ENCODE results near the gene PILRA.
"Not testable (repeated sequence)": the region's sequence is repeated elsewhere in the genome, so short reads cannot be mapped to it uniquely, and the experiment has no call there.

PILRA gene

DNA sequence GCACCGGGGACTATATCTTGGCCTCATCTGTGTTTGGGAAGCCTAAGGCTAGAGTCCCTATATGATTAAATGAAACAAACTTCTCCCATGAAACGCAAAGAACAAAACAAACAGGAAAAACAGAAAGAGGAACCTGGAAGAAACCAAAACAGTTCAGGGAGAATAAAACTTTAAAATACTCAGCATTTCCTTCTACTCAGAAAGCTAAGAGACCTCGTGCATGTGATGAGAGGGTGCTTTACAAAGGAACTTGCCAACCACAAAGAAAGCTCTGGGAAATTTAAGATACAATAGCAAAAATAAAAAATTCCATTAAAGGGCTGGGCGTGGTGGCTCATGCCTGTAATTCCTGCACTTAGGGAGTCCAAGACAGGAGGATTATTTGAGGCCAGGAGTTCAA lies 6.9 kb downstream of the PILRA start:
- no peak for DNase-seq

DNA sequence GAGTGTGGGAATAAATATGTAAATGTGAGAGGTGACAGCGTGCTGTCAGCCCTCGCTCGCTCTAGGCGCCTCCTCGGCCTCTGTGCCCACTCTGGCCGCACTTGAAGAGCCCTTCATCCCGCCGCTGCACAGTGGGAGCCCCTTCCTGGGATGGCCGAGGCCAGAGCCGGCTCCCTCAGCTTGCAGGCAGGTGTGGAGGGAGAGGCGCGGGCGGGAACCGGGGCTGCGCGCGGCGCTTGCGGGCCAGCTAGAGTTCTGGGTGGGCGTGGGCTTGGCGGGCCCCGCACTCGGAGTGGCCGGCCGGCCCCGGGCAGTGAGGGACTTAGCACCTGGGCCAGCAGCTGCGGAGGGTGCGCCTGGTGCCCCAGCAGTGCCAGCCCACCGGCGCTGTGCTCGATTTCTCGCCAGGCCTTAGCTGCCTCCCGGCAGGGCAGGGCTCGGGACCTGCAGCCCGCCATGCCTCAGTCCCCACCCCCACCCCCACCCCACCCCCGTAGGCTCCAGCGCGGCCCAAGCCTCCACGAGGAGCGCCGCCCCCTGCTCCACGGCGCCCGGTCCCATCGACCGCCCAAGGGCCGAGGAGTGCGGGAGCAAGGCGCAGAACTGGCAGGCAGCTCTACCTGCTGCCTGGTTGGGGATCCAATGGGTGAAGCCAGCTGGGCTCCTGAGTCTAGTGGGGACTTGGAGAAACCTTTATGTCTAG lies 8.4 kb downstream of the PILRA start:
- not testable (repeated sequence) for DNase-seq

- DNase-seq: not testable (repeated sequence)
These were observed 9.1 kb downstream of the PILRA start for GRCh38 chr7:100382234-100382853.

DNA sequence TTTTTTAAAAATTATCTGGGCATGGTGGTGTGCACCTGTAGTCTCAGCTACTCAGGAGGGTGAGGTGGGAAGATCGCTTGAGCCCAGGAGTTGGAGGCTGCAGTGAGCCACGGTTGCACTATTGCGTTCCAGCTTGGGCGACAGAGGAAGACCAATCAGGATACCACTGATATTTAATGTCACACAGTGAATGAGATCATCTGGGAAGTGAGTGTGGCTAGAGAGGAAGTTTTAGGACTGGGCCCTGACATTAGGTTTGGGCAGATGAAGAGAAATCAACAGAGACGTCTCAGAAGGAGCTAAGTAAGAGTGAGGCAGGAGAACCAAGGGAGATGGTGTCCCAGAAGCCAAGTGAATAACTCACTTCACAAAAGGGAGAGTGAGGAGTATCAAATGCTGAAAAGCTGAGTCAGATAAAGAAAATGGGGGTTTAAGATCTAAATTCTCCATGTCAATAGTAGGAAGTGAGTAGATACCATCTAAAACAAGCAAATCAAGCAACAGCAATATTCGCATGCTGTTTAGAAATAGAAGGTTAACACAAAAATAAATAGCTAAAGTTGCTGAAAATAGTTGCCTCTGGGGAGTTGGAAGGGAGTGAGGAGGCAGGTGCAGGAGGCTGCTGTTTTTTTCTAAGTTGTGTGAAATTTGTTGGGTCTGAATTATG lies 11.5 kb downstream of the PILRA start:
- no peak for DNase-seq

GRCh38 chr7:100386940-100387339 lies 13.7 kb downstream of the PILRA start:
- DNase-seq: no peak

- no peak for DNase-seq
These were observed 14.4 kb downstream of the PILRA start for GRCh38 chr7:100387695-100388094.

- DNase-seq: no peak
These were observed 16.3 kb downstream of the PILRA start for GRCh38 chr7:100389437-100390088.

- DNase-seq: no peak
These were observed 17.2 kb downstream of the PILRA start for GRCh38 chr7:100390286-100391009.

- no peak for DNase-seq
These were observed 20.1 kb downstream of the PILRA start for GRCh38 chr7:100393233-100393905.

GRCh38 chr7:100394077-100394476 lies 20.8 kb downstream of the PILRA start:
- DNase-seq: no peak

DNA sequence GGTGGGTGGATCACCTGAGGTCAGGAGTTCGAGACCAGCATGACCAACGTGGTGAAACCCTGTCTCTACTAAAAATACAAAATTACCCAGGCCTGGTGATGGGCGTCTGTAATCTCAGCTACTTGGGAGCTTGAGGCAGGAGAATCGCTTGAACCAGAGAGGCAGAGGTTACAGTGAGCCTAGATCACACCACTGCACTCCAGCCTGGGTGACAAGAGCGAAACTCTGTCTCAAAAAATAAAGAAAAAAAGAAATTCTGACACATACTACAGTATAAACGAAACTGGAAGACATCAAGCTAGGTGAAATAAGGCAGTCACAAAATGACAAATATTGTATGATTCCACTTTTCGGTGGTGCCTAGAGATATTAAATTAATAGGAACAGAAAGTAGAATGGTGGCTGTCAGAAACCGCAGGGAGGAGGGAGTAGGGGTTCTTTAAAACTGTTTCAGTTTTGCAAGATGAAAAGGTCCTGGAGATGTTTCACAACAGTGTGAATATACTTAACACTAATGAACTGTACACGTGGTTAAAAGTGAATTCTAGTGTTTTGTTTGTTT lies 23.2 kb downstream of the PILRA start:
- no peak for DNase-seq

DNA sequence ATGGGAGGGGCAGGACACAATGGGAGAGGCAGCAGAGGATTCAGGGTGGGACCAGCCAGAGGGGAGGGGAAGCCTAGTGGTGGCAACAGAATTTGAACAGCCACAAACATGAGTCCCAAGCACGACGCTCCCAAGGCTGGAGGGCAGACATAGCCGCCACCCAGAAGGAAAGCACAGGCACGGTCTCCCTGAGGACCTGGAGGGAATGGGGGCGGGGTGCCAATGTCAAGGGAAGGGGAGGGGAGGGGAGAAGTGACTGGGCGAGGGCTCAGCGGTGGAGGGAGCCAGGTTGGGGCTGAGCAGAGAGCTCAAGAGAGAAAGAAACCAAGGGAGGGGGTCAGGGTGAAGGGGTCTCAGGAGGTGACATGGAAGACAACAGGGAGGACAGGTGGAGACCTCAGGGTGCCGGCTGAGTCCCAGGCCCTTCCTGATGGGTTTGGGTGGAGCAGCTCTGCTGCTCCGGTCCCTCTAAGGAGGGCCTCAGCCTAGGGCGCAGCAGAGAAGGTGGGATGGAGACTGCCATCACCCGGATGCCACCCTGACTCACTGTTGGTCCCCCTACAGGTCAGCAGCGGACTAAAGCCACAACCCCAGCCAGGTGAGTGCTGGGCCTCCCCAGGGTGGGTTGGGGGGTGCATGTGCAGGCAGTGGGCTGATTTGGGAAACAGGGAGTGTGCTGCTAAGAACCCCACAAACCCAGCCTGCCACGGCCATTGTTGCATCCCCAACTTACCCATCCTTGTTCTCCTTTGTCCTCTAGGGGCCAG lies 24.2 kb downstream of the PILRA start:
- DNase-seq: no peak

GRCh38 chr7:100398239-100398638 lies 25.0 kb downstream of the PILRA start:
- DNase-seq: peak in 1 of 2 experiments; percentile 33

DNA sequence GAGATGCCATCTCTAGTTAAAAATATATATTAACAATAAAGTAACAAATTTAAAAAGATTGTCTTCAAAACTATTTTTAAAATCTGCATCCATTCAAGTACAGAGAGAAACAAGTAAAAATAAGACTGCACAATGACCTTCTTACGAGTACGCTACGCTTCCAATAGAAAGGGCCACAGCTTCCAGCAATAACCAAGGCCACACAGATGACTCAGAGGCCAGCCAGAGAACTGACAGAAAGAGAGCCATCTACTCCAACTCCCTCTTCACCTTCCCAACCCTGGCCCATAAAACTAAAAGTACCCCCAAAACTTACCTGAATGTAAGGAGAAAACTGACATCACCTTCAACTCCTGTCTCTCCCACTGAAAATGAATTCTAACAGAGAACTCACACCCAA lies 26.8 kb downstream of the PILRA start:
- DNase-seq: no peak

DNA sequence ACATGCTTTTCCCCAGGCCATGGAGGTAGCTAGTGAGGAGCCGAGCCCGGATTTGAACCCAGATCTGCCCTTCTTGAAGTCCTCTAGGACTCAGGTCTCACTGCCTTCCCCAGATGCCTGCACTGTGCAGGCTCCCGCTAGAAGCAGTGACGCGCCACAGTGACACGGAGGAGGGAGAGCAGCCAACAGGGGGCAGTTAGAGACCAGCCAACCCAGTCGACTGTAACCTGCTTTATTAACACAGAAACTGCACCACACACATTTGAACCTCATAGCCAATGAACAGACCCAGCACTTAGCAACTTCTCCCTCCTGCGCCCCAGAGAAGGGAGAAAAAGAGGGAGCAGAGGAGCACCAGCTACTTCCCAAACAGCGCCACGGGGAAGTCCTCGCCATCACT lies 27.4 kb downstream of the PILRA start:
- no peak for DNase-seq

DNA sequence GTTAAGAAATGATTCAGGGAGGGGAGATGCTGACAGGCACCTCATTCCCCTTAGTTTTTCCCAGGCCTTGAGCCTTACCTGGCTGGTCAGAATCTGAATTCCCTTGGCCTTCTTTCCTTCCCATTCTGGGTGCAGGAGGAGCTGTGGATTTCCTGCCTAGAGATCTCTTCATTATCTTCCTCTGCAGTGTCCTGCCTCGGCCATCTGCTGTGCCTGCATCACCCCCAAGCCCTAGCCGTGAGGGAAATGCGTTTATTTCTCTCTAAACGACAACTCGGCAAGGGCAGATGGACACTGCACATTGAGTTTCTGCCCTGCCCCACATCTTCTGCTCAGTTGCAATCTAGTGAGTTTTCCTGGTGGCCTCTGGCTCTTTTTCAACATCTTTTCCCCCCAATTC lies 28.5 kb downstream of the PILRA start:
- DNase-seq: peak; percentile 71 to 79

DNA sequence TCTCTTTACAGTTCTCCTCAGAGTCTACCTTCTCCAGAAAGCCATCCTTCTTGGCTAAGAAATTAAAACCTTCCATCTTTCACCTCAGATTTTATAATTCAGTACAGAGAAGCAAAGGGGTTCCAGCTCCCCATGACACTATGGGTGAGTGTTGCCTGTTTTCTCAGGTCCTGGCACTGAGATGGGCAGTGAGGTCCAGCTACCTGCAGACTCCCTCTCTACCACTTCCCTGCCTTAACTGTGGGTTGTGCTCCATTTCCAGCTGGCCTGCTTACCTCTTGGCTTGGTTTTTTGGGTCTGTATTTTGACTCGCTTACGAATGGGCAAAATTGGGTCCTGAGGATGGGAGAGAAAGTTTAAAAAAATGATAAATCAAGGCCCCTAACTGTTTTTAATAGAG lies 29.0 kb downstream of the PILRA start:
- DNase-seq: peak; percentile 66 to 87

- no peak for DNase-seq
These were observed 33.5 kb downstream of the PILRA start for GRCh38 chr7:100406767-100407166.

GRCh38 chr7:100407285-100408180 lies 34.2 kb downstream of the PILRA start:
- DNase-seq: peak in 1 of 2 experiments; percentile 75

DNA sequence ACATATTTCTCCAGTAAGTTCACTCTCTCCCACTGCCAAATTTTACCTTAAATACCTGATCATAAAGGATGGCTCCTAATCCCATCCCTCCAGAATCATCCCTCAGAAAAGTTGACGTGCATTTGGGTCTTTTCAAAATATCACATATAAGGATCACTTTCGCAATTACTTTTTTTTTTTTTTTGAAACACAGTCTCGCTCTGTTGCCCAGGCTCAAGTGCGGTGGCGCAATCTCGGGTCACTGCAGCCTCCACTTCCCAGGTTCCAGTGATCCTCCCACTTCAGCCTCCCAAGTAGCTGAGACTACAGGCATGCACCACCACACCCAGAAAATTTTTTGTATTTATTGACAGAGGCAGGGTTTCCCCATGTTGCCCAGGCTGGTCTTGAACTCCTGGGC lies 37.8 kb downstream of the PILRA start:
- no peak for DNase-seq
